GM18909 (cell line): ENCODE data around the gene UGDH.
A peak's percentile ranks its signal among the peaks of the same experiment; 100 is the strongest.
"Not testable (repeated sequence)": the region's sequence is repeated elsewhere in the genome, so short reads cannot be mapped to it uniquely, and the experiment has no call there.

Experiments
- ATAC-seq: cut with Tn5 transposase; IDR thresholded peaks from one replicate; pipeline ENCODE4 v1.9.1; 2021; ENCODE audit warnings: mild to moderate bottlenecking; ENCODE audit not compliant: unreplicated experiment, poor library complexity

The UGDH gene

DNA sequence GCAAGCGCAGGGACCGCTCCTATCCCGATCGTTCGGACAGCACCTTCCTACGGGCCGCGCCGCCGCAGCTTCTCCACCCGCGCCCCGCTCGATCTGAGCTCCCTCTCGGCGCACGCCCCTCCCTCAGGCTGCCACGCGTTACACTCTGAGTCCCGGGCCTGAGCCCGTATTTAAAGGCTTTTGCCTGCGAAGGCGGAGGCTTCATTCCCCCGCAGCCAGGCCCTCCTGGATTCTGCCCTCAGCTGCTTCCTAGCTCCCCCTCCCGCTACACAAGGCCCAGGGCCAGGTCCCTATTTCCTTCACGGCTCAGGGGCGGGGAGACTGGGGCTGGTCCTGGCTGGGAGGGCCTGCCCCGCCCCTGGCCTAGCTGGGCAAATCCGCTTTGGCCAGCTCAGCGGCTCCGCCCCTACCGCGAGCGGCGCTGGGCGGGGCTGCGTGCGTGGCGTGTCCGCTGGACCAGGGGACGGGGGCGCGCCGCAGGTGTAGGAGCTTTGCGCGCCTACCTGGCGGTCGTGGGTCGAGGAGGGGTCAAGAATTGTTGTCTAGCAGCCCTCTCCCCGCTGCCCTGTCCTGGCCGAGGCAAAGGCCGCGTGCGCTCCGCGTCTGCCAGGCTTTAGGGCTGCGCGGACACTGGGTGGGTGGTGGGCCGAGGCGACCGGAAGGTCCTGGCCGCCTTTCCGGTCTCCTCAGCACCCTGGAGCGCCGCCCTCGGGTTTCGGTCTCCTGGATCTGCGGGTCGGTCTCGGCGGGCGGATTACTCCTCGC lies at the start of gene UGDH:
Gene UGDH (minus strand): TSS at position 144 of the 765 bp plus-strand sequence. CDS start 5,927 bp downstream, outside the sequence.
- peak; percentile 97 for ATAC-seq

DNA sequence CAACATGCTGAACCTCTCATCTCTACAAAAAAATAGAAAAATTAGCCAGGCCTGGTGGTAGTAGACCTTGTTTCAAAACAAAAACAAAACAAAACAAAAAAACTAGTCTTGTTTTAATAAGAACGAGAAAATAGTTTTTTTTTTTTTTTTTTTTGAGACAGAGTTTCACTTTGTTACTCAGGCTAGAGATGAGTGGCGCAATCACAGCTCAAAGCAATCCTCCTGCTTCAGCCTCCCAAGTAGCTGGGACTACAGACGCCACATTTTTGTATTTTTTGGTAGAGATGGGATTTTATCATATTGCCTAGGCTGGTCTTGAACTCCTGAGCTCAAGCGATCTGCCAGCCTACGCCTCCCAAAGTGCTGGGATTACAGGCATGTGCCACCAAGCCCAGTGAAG lies 47.7 kb upstream of the UGDH start:
- no peak for ATAC-seq

DNA sequence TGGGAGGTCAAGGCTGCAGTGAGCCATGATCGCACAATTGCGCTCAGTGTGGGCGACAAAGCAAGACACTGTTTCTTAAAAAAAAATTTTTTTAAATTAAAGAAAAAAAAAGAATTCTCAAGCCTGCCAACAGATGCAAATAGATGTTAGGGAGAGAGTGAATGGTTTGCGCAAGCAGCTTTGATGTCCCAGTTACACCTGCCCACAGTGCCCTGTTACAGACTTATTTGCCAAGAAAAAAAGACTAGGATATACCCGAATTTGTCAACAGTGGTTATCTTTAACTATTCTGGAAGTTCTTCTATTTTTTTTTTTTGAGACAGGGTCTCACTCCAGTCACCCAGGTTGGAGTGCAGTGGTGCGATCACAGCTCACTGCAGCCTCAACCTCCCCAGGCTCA lies 44.3 kb upstream of the UGDH start:
- no peak for ATAC-seq

DNA sequence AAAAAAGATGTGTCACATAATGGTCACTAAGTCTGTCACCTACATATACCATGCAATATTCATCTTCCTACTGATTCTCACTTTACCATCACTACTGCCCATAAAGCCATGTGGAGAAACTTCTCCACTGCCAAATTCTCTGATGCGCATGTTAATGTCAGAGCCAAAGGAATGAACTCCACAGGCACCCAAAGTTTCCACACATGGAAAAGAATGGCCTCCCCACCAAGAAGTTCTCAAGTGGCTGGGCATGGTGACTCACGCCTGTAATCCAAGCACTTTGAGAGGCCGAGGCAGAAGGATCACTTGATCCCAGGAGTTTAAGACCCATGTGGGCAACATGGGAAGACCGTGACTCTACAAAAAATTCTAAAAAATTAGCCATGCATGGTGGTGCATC lies 43.8 kb upstream of the UGDH start:
- no peak for ATAC-seq

DNA sequence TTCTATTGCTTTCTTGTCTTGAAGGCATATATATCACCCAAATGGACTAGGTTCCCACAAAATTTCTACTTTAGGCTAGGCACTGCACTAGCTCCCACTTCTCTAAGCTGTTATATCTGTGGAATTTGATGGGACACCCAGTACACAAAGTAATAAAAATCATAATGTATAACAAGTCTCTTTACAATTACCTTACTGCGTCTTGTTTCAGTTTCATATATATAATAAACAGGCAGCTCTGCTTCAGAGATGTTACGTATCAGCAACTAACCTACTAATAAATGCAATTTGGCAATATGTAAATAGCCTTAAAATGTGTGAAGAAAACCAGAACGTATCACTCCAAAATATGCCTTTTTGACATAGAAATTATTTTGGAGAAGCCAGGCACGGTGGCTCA lies 42.0 kb upstream of the UGDH start:
- no peak for ATAC-seq

DNA sequence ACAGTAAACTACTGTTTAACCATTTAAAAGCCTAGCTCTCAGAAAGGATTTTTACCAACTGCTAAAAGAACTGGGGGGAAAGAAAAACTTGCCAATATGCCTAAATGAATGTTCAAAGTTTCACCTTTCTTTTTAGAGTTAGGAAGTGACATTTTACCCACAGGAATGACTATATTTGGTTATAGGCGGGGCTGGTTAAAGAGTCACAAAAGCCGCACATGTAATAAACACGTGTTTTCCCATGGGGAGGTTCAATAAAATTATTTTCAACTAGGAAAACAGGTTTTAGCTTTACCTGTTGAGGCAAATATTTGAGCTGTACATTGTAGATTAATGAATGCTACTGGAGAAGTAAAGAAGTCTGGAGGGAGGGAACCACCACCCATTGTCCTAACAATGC lies 41.6 kb upstream of the UGDH start:
- ATAC-seq: no peak

DNA sequence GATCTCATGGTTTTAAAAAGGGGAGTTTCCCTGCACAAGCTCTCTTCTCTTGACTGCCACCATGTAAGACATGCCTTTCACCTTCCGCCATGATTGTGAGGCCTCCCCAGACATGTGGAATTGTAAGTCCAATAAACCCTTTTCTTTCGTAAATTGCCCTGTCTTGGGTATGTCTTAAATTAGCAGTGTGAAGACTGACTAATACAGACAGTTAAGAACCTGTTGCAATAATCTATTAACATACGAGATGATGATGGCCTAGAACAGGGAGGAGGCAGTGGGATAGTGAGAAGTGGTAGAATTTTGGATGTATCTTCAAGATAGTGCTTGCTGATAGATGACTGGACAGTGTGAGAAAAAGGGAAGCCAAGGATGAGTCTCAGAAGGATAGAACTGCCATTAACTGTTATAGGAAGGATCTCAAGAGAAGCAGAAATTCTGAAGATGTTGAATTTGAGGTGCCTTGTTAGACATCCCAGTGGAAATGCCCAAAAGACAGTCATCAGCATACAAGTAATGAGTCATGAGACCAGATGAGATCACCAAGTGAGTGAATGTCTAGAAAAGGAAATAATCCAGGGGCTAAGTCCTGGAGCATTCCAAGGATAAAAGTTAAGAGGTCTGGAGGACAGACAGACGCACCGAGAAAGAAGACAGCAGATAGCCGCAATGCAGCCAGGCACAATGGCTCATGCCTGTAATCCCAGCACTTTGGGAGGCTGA lies 38.8 kb upstream of the UGDH start:
- no peak for ATAC-seq

DNA sequence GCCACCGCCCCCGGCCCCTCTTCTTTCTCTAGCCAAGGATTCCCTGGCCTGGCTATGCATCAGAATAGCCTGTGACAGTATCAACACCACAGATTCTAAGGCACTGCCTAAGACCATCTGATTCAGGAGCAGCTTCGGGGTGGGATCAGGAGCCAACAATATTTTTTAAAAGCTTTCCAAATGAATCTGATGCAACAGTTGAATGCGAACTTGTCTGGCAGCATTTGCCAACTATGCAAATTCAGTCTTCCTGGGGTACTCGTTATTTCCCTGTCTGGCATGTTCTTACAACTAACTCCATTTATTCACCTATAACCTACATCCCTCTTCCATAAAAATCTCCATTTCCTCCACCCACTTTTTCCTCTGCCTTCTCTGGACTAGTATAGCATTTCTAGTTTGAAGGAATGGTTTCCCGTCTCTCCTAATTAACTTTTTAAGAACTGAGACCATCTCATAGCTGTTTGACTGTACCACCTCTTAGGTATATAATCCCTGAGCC lies 36.2 kb upstream of the UGDH start:
- no peak for ATAC-seq

DNA sequence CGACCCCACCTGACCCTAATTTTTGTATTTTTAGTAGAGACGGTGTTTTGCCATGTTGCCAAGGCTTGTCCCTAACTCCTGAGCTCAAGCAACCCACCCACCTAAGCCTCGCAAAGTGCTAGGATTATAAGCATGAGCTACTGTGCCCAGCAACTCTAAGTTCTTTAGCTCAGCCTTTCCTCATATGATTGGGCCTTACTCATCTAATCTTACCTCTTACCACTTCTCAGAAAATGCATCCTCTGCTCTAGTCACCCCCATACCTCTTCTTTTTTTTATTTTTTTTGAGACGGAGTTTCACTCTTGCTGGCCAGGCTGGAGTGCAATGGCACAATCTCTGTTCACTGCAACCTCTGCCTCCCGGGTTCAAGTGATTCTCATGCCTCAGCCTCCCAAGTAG lies 35.6 kb upstream of the UGDH start:
- ATAC-seq: no peak

DNA sequence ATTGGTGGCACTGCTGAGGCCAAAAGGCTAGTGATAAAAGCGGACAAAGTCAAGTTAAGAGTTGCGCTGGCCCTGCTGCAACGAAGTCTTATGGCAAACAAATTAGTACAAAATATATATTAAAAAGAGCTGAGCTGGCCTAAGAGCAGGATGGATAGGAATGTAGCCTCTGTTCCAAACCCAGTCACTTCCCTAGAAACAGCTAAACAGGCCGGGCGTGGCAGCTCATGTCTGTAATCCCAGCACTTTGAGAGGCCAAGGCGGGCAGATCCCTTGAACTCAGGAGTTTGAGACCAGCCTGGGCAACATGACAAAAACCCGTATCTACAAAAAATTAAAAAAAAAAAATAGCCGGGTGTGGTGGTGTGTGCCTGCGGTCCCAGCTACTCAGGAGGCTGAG lies 32.4 kb upstream of the UGDH start:
- ATAC-seq: no peak

DNA sequence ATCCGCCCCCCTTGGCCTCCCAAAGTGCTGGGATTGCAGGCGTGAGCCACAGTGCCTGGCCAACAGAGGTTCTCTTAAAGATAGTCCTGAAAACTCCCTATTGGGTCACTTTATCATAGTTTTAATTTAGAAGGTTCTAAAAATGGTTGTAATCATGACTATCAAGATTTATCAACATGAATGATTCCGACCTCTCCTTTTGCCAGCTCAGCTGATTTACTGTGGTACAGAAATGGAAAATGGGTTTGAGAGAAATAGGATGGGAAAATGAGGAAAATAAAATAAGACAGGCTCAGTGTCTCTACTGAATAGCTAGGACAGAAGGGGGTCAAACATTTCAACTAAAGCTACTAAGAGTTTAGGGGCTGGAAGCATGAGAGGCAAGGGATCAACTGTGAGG lies 28.2 kb upstream of the UGDH start:
- no peak for ATAC-seq

DNA sequence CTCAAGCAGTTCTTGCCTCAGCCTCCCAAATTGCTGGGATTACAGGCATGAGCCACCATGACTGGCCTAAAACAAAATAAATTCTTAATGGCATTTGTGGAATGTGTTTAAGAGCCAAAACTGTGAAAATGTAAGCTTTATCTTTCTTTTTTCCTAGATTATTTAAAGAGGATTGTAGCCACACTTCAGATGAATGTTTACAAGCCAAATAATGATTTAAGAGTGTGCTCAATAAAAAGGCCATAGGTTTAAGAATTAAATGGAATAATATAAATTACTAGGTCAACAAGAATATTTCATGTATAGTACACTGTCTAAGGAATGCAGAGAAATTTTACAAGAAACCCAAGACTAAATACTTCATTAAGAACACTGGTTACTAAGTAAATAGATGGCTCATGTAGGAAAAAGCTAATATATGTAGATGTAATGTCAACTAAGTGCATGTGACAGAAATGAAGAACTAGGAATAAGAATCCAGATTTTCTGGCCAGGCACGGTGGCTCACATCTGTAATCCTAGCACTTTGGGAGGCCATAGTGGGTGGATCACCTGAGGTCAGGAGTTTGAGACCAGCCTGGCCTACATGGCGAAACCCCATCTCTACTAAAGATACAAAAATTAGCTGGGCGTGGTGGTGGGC lies 21.3 kb upstream of the UGDH start:
- ATAC-seq: no peak

DNA sequence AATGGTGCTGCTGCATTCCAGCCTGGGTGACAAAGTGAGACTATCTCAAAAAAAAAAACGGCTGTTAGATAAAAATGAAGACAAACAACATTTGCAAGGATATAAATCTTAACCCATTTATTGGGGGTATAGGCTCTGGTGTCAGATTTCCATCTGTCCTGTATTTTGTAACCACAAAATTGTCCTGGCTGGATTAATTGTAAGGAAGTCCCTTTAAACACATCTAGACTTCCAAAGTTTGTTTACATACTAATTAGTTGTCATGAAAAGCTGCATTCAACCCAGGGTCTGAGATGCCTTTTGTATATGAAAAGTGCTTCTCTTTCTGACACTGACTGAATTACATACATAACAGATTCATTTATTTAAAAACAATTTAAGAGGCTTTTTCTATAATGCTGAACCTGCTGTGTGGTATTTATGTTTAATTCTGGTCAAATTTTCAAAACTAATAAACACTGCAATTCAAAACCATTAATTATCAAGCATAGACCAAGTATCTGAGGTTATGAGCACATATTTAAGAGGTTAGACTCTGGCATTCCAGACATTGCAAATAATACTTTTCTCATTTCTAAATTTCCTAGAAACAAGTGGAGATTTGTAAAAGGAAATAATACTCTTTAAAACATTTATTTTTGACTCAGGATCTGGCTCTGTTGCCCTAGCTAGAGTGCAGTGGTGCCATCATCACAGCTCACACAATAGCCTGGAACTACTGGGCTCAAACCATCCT lies 17.5 kb upstream of the UGDH start:
- ATAC-seq: no peak

DNA sequence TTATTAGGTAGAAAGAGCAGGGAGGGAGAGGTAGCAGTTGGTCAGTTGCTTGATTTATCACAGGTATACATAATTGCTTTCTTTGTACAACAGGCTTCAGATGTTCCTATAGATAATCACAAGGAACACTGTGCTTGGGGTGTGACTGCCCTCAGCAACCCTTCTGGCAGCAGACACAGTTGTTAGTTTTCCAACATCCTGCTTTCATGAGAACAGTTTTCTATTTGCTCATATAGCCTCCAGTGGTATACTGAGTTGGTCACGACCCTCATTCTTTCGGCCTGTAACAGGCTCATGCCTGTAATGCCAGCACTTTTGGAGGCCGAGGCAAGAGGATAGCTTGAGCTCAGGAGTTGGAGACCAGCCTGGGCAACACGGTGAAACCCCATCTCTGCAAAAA lies 16.8 kb upstream of the UGDH start:
- not testable (repeated sequence) for ATAC-seq

DNA sequence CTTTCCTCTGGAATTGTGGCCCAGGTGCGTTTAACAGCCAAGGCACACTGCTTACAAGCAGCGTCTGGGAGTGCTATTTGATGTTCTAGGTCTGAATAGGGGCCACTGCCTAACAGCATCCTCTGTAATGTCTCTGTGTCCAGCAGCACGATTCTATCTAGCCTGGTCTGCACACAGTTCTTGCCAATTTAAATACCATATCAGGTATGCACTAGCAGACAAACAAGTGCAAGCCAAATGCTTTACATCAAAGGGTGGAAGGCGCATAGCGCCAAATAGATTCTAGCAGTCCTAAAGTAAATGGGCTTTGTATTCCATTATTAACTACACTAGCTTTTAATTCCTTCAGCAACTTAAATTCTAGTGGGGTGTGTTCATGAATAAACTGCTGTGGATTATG lies 15.8 kb upstream of the UGDH start:
- no peak for ATAC-seq

DNA sequence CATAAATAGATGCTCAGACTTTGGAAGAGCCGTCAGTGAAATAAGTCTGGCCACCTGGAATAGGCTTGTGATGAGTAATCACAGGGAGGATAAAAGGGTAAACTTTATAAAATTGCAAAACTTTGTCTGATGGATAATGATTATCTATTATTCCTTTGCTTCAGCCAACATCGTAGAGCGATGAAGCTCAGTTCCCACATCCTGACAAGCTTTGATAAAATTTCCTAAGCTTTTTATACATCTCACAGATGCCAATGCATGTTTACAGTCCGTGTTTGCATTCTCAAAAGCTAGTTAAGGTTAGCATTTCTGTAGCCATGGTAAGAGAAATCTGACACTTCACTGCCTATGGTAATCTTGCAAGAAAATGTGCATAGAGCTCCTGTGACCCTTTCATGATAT lies 15.4 kb upstream of the UGDH start:
- no peak for ATAC-seq

DNA sequence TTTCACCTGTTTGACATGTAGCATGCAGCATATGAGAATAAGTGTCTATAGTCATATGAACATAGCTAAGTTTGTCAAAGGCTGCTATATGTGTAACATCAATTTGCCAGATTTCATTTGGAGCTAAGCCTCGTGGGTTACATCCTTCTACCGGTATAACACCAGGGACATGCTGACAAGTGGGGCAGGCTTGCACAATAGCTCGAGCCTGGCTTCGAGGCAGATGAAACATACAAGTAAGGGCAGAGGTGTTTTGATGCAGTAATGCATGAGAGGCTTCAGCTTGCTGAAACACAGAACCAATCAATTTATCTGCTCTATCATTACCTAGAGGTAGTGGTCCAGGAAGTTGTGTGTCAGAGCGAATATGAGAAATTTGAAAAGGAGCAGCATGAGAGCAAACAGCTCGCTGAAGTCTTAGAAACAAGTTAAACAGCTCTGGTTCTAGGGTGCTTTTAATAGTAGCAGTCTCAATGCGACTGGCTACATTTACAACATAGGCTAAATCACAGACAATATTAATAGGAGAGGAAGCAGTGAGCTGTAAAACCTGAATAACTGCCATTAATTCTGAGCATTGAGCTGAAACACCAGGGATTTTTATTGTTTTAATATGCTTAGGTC lies 14.9 kb upstream of the UGDH start:
- ATAC-seq: no peak

DNA sequence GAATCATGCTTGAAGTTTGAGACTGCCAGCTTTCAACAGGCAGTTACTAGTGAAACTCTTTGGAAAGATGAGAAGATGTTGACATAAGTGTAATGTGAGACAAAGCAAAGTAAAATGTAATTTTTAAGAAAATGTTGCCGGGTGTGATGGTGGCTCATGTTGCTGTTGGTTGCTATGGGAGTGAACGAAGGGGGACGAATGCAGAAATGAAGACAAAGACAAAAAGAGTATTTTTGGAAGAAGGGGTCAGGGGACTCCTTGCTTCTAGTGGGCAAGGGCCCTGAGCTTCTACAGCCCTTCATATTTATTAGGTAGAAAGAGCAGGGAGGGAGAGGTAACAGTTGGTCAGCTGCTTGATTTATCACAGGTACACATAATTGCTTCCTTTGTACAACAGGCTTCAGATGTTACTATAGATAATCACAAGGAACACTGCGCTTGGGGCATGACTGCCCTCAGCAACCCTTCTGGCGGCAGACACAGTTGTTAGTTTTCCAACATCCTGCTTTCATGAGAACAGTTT lies 11.9 kb upstream of the UGDH start:
- ATAC-seq: no peak

DNA sequence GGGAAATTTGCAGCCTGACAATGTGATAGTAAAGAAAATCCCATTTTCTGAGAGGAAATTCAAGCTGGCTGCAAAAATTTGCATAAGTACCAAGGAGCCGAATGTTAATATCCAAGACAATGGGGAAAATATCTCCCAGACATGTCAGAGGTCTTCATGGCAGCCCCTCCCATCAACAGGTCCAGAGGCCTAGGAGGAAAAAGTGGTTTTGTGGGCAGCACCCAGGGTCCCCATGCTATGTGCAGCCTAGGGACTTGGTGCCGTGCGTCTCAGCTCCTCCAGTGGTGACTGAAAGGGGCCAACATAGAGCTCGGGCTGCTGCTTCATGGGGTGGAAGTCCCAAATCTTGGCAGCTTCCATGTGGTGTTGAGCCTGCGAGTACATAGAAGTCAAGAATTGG lies 6.3 kb upstream of the UGDH start:
- no peak for ATAC-seq

DNA sequence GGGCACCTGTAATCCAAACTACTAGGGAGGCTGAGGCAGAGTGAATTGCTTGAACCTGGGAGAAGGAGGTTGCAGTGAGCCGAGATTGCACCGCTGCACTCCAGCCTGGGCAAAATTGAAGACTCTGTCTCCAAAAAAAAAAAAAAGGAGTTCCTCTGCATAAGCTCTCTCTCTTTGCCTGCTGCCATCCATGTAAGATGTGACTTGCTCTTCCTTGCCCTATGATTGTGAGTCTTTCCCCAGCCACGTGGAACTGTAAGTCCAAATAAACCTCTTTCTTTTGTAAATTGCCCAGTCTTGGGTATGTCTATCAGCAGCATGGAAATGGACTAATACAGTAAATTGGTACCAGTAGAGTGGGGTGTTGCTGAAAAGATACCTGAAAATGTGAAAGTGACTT lies 5.0 kb upstream of the UGDH start:
- ATAC-seq: not testable (repeated sequence)
